22Rv1 (cell line): ENCODE measurements around the gene SPECC1L.

Experiments
- H3K27ac ChIP-seq: fragments of 450-650 bp; 2 replicates; pipeline ENCODE4 v1.5.1; 2017
- CTCF ChIP-seq: fragments of 450-650 bp; IDR thresholded peaks from 2 replicates; pipeline ENCODE4 v1.5.1; 2017; ENCODE audit warnings: mild to moderate bottlenecking
- ZFX ChIP-seq: fragments of 450-650 bp; IDR thresholded peaks from 2 replicates; pipeline ENCODE4 v1.6.1; 2017; ENCODE audit warnings: antibody characterized with exemption, borderline replicate concordance

The SPECC1L gene

GRCh38 chr22:24407278-24407665 is 136.6 kb downstream of the SPECC1L start:
- TF ChIP-seq CTCF (no peak), ZFX (no peak)
- H3K27ac ChIP-seq = no peak overlapping the region

- TF ChIP-seq ZFX (no peak), CTCF (no peak)
- no peak overlapping the region for H3K27ac ChIP-seq
Observed at GRCh38 chr22:24407884-24408283, 137.3 kb downstream of the SPECC1L start.

GRCh38 chr22:24408630-24409029 is 138.0 kb downstream of the SPECC1L start:
- TF ChIP-seq ZFX = no peak
- TF ChIP-seq CTCF = no peak
- no peak overlapping the region for H3K27ac ChIP-seq

GRCh38 chr22:24409707-24410106 is 139.1 kb downstream of the SPECC1L start:
- TF ChIP-seq CTCF (no peak), ZFX (no peak)
- no peak overlapping the region for H3K27ac ChIP-seq

- no peak overlapping the region for H3K27ac ChIP-seq
- TF ChIP-seq CTCF (no peak), ZFX (no peak)
Observed at GRCh38 chr22:24410110-24410856, 139.7 kb downstream of the SPECC1L start.

- TF ChIP-seq ZFX = no peak
- TF ChIP-seq CTCF = no peak
- no peak overlapping the region for H3K27ac ChIP-seq
Observed at GRCh38 chr22:24411256-24412004, 140.8 kb downstream of the SPECC1L start.

GRCh38 chr22:24412274-24412673 is 141.6 kb downstream of the SPECC1L start:
- H3K27ac ChIP-seq = no peak overlapping the region
- TF ChIP-seq CTCF = no peak
- no peak for TF ChIP-seq ZFX
